SW 1271 (cell line): ENCODE data around the gene HACD2.
A peak's percentile ranks its signal among the peaks of the same experiment; 100 is the strongest.

Source experiments
- DNase-seq, 2 experiments: peaks; one replicate each; lab custom pipeline; 2025; lab: John Stamatoyannopoulos, UW

The HACD2 gene

DNA sequence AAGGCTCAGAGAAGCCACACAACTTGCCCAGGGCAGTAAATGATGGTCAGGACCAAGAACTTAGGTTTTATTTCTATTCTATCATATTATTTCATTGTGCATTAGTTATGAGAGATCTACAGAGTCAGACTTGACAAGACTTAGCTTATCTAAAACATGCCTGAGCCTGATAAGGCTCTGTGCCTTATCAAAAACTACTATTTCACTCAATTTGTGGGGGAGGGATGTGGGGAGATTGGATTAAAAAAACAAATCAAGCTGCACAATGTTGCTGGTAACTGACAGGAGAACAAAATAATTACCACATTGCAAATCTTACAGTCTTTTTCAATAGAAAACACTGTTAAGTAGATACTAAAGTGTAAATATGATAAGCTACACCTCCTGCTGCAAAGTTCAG lies 16.0 kb downstream of the HACD2 start:
- no peak for DNase-seq

GRCh38 chr3:123568034-123568433 lies 16.8 kb downstream of the HACD2 start:
- DNase-seq = no peak

DNA sequence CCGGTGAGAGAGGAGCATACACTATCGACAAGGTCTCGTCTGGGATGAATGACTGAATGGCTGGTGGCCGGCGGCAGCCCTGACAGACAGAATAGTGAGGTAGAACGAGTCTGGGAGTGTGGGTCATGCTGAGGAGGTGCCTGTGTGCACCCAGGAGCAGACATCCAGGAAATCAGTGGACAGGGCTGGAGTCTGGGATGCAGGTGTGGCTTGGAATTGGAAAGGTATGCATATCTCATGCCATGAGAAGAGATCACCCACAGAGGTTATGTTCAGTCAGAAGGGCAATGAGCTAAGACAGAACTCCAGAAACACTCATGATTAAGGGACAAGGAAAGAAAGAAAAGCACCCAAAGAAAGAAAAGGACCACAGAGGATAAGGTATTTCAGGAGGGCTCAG lies 20.8 kb downstream of the HACD2 start:
- DNase-seq = no peak

- DNase-seq = no peak
Measured at GRCh38 chr3:123562547-123562946, 22.3 kb downstream of the HACD2 start.

- DNase-seq = no peak
Measured at GRCh38 chr3:123561188-123561587, 23.7 kb downstream of the HACD2 start.

DNA sequence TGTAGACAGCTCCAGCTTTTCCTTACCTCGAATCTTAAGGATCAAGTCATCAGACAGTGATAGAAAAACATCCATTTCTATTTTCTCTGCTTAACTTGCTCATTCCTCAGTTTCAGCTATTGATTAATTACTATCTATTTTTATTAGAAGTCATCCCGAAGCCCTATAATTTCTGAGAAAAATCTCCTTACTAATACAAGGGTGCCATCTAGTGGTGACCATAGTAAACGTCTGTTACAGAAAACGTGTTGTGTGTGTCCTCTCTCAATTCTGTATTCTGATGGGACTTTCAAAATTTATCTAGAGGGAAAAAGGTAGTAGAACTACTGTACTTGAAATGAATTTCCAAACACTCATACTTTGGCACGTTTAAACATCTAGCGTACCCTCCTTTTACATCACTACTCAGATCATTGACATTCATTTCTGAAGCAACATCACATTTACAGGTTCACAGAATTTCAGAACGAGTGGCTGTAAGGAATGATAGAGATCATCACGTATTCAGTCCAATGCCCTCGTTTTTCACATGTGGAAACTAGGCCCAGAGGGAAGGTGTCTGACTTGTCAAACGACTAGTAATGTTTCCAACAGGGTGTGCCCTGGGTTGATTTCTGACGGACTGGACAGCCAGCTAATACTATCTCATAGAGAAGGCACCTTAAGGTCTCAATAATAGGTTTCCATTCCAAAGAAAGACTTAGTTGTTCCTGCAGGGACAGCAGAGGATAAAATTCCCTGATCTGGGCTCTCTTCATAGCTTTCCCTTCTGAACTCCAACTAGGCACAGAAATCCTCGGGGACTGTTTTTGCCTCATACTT lies 25.6 kb downstream of the HACD2 start:
- DNase-seq = peak; percentile 16 to 54

- DNase-seq = no peak
Measured at GRCh38 chr3:123553536-123553935, 31.3 kb downstream of the HACD2 start.

- DNase-seq = no peak
Measured at GRCh38 chr3:123552768-123553167, 32.1 kb downstream of the HACD2 start.

DNA sequence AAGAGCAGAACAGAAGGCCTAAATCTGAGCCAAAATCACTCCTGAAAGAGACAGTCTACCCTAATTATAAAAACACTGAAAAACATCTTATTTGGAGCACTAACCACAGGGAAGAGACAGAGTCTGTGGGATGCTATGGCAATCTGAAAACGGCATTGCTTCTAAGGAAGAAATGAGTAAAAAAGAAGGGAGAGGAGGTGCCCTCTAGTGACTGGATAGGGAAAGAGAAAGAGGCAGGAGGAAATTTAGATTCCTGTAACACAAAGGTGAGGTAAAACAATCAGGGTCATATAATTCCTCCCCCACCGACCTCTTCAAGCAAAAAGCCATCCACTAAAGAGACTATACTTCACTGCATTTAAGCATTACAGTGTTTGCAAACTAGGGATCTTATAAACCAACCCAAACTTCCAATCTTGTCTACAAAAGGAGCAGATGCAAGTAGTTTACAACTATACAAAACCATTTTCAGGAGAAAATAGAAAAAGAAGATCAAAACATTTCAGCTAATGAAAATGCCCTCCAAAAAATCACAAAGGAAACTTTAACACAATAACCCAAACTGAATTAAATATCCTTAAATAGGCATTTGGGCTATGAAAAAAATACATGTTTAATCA lies 32.6 kb downstream of the HACD2 start:
- DNase-seq = no peak

DNA sequence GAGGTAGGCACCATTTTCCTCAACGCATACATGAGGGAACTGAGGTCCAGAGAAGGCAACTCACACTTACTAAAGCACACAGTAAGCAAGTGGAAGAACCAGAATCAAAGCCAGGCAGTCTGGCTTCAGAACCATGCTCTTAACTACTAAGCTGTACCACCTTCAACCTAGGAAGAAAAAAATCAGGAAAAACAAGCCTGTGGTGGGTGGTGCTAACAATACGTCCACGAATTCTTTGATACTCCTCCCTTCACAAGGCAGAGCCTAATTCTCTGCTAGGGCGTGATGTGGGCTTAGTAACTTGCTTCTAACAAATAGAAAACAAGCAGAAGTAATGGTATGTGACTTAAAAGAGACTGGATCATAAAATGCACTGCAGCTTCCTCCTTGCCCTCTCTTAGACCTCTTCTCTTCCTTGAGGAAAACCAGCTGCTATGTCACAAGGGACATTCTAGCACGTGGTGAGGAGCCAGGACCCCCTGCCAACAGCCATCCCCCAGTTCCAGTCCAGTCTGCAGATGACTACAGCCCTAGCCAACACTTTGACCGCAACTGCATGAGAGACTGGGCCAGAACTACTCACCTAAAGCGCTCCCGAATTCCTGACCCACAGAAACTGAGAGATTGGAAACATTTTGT lies 36.9 kb downstream of the HACD2 start:
- no peak for DNase-seq

- no peak for DNase-seq
Measured at GRCh38 chr3:123546133-123546755, 38.6 kb downstream of the HACD2 start.

DNA sequence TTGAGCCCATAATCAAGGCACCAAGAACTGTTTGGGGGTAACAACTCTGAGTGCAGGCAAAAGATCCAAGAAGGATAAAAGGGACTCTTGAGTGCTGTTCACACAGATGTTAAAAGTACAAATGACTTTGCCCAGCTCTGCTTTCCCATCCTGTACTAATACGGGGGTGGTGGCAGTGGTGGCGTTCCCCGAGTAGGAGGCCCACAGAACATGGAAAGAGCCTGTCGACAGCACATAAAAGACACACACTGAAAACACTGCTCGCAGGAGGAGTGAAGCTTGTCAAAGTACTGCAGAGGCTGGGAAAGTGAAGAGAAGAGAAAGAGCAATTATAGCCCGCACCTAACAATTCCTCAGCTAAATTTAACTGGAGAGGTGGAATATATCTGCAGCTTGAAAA lies 40.9 kb downstream of the HACD2 start:
- no peak for DNase-seq

- DNase-seq = no peak
Measured at GRCh38 chr3:123540285-123540684, 44.6 kb downstream of the HACD2 start.

DNA sequence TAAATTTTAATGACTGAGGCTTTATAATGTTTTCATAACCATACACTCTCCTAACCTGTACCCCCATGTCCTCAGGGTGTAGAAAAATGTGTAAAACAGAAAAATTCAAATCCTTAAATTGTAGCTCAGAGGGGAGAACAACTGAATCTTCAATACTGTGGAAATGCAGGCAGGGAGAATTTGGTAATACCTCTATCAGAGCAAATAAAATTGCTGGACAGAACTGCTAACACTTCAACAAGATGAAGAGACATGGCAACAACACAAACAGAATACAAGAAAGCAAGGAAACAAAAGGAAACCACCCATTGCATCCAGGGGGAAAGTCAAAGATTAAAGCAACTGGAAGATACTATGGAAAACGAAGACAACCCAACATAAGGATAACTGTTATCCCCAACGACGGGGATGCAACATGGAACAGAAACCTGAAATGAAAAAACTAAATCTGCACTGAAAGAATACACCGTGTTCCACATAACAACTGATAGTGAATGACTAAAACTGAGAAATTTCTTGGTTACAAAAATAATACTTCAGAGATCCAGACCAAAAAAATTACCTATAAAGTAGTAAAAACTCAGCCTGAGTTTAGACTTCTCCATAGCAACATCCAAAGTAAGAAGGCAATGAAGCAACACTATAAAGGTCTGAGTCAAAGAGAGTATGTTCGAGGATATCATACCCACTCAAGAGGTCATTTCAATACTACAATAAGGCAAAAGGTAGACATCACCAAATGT lies 48.5 kb downstream of the HACD2 start:
- DNase-seq = no peak

DNA sequence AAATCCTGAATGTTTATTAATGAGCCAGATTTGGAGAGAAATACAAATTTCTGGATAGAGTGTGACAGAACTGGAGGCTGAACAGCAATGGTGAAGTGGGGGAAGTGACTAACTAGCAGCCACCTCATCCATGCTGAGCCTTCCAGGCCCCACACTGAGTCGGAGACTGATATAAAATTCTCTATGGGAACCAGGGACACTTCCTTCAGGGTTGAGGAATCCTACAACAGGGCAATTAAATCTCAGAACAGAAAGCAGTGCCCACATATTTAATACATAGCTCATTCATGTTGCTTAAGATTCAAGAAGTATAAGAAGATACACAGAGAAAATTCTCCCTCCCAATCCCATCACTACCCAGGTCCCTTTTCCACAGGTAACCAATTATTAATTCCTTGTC lies 49.3 kb downstream of the HACD2 start:
- no peak for DNase-seq

- DNase-seq = no peak
Measured at GRCh38 chr3:123534264-123534663, 50.6 kb downstream of the HACD2 start.

- DNase-seq = no peak
Measured at GRCh38 chr3:123533554-123534159, 51.2 kb downstream of the HACD2 start.

DNA sequence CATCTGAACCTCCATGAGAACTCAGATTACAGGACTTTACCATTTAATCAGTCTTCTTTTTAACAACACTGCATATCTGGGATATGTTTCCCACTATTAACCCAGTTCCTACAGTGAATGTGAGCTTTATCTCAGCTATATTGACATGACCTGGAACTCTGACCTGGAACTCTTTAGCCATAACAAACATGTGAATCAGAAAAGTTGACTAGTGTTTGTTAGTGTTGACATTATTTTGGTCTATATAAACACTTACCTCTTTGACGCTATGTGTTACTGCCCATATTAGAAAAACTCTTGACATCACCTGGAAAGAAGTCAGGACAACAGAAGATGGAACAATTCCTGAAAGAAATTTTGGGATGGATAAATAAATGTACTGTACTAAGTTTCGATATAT lies 56.7 kb downstream of the HACD2 start:
- no peak for DNase-seq

DNA sequence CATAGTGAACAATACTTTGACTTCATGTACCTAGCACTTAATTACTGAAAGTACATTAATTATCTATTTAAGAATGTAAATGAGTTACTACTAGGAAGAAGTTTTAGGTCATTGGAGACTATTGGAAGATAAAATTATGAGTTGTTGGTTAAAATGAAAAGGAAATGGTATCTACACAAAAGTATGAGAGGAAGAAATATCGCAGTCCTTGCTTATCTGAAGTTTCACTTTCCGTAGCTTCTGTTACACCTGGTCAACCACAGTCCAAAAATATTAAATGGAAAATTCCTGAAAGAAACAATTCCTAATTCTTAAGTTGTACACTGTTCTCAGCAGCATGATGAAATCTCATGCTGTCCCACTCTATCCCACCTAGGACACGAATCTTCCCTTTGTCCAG lies 57.8 kb downstream of the HACD2 start:
- DNase-seq = no peak

DNA sequence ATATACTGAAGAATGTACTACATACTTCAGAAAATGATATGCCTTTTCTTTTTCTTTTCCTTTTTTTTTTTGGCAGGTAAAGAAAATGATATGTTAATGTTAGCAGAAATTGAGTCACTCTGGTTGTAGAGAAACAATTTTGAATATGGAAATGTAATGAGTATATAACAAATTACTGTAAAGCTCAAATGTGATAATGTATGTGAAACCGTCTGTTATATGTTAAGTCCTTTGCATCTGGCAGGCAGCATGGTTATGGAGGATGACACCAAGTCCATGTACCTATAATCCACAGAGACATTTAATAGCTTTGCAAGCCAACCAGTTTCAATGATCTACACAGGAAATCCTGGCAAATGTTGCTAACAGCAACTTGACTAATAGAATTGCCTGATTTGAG lies 58.4 kb downstream of the HACD2 start:
- no peak for DNase-seq

DNA sequence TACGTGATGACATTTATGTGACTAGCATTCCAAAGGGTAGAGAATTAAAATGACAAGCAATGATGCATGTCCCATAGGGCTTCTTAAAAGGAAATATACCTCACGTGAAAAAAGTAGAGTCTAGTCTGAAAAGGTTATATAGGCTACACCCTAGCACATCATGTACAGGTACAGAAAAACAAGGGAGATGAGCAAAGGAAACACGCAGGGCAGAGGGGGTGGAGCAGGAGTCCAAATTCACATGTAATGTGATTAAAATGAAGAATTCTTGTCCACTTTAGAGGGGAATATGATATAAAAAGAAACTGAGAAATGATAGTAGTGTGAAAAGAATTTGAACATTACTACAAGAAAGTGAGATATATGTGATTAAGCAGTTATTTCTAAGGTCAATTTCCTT lies 59.4 kb downstream of the HACD2 start:
- DNase-seq = no peak

- no peak for DNase-seq
Measured at GRCh38 chr3:123524981-123525380, 59.9 kb downstream of the HACD2 start.
